BJ (cell line): ENCODE measurements around the gene PPP1R3D. TPM values are rescaled to one million over a fixed set of nuclear protein-coding genes. Genes with fewer than 3 reads are reported as not detected.

Experiments used
- CTCF ChIA-PET: fragments of 350-600 bp; formaldehyde crosslinking; extraction: SDS; loops from one replicate; lab custom pipeline; 2021; ENCODE audit warnings: antibody characterized with exemption, inconsistent platforms; lab: Yijun Ruan, JAX
- POLR2A ChIA-PET: fragments of 300-600 bp; sonication (Branson Sonifier 250); formaldehyde crosslinking; extraction: SDS; loops from one replicate; lab custom pipeline; 2021; ENCODE audit warnings: antibody characterized with exemption; lab: Charles Lee
- DNase-seq: peaks from one replicate; pipeline ENCODE4 v3.0.0-alpha.2; 2011; ENCODE audit warnings: low read depth
- H3K27me3 ChIP-seq: 2 replicates; pipeline ENCODE4 v1.6.0; 2011; ENCODE audit warnings: low read length; ENCODE audit not compliant: control insufficient read depth, insufficient read depth
- H3K36me3 ChIP-seq: 2 replicates; pipeline ENCODE4 v1.5.1; 2011; ENCODE audit warnings: low read length; ENCODE audit not compliant: control insufficient read depth, insufficient read depth
- H3K4me3 ChIP-seq: 2 replicates; pipeline ENCODE4 v1.5.1; 2011; ENCODE audit warnings: low read depth, mild to moderate bottlenecking, control low read depth, low read length
- polyA plus RNA-seq: library from polyadenylated mRNA; depleted of rRNA; stranded (reverse); fragments of >200 nt; gene quantifications from 2 replicates; pipeline ENCODE4 v1.2.3, GENCODE V29; 2011
- TF ChIP-seq, protein P1 (sequence below): IDR thresholded peaks from 2 replicates; pipeline ENCODE4 v1.5.1; 2011; ENCODE audit warnings: low read depth, mild to moderate bottlenecking, control low read depth, inconsistent platforms, low read length, moderate library complexity; ENCODE audit not compliant: insufficient read depth

PPP1R3D gene
- polyA plus RNA-seq, 1 experiment = 2.9 TPM

DNA sequence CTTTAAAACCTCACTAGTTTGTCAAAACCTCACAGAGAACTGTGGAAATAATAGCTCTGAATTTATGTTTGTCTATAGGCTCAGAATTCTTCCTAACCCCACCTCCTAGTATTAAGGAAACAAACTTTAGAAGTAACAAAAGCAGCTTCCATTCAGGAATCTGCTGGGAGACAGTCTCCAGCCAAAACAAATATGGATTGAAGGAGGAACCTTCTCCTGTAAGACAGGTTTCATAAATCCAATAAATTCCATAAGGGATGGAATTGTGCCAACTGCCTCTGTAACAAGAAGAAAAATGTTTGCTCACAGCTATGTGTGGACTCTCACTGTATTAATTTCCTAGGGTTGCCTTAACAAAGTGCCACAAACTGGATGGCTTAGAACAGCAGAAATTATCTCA is 14.2 kb downstream of the PPP1R3D start:
- TF ChIP-seq, protein P1, sequence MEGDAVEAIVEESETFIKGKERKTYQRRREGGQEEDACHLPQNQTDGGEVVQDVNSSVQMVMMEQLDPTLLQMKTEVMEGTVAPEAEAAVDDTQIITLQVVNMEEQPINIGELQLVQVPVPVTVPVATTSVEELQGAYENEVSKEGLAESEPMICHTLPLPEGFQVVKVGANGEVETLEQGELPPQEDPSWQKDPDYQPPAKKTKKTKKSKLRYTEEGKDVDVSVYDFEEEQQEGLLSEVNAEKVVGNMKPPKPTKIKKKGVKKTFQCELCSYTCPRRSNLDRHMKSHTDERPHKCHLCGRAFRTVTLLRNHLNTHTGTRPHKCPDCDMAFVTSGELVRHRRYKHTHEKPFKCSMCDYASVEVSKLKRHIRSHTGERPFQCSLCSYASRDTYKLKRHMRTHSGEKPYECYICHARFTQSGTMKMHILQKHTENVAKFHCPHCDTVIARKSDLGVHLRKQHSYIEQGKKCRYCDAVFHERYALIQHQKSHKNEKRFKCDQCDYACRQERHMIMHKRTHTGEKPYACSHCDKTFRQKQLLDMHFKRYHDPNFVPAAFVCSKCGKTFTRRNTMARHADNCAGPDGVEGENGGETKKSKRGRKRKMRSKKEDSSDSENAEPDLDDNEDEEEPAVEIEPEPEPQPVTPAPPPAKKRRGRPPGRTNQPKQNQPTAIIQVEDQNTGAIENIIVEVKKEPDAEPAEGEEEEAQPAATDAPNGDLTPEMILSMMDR = no peak
- ChIA-PET POLR2A (no interaction called here), CTCF (interaction anchor here (1.2 to 4.7 kb wide), 2 partner anchors 9 to 13 kb away, joined by 4 to 26 read pairs; partner anchors contain the start of gene SYCP2)
- Histone ChIP-seq H3K36me3 (no peaks in the 10 kb centered on the region), H3K27me3 (no peaks in the 10 kb centered on the region), H3K4me3 (no peak overlapping the region)
- no peak for DNase-seq

DNA sequence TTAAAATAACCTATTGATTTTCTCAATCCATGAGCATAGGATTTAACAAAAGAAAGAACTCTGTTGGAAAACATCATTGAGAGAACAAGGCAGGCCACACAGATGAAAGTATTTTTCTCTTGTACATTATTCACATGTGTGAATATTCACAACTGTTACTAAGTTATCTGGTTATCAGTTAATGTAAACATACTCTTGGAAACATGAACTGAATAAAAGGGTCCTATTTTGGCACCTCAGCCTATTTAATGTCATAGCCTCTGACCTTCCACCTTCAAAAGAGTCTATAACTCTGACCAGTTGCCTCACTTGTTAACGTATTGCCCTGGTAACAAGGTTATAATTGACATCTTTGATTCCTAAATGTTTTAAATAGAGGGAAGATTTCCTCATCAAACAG is 14.7 kb downstream of the PPP1R3D start:
- TF ChIP-seq, protein P1 = no peak
- no peak for DNase-seq
- no peak overlapping the region for H3K4me3 ChIP-seq
- no peaks in the 10 kb centered on the region for H3K36me3 ChIP-seq
- ChIA-PET POLR2A (no interaction called here), CTCF (interaction anchor here (1.2 to 4.7 kb wide), 2 partner anchors 10 to 13 kb away, joined by 4 to 26 read pairs; partner anchors contain the start of gene SYCP2)
- H3K27me3 ChIP-seq = no peaks in the 10 kb centered on the region

DNA sequence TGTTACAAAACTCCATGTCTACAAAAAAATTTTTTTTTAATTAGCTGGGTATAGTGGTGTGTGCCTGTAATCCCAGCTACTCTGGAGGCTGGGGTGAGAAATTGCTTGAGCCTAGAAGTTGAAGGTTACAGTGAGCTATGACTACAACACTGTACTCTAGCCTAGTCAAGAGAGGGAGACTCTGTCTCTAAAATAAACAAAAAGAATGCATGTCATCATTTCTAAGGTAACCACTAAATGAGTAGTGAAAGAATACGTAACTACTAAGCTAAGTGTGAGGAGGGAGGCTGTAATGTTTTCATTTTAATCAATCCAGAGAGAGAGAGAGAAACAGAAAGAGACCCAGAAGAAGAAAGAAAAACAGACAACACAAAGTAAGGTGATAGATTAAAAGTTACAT is 16.6 kb downstream of the PPP1R3D start:
- Histone ChIP-seq H3K36me3 (no peaks in the 10 kb centered on the region), H3K27me3 (no peaks in the 10 kb centered on the region), H3K4me3 (no peak overlapping the region)
- no peak for DNase-seq
- ChIA-PET POLR2A (no interaction called here), CTCF (interaction anchor here (4.7 kb wide), 1 partner anchor 12 kb away, joined by 26 read pairs; the partner anchor contains the start of gene SYCP2)
- TF ChIP-seq, protein P1 = no peak

DNA sequence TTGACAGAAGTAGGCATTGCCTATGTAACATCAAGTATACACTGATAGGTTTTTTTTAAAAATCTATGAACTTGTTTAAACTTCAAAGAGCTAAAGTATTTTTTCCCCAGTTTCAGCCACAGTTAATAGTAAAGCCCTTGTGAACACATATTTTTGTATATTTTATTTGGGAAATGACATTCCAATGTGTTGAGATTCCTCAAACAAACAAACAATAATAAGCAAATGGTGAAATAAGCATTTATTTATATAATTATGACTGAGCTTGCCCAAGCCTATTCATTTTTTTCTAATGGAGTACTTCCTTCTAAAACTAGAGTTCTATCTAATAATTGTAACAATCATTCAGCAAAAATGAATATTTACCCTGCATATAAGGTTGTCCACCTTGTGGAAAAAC is 19.2 kb downstream of the PPP1R3D start:
- TF ChIP-seq, protein P1 = no peak
- DNase-seq = no peak
- no peaks in the 10 kb centered on the region for H3K27me3 ChIP-seq
- ChIA-PET CTCF (interaction anchor here (1.3 kb wide), 1 partner anchor 13 kb away, joined by 4 read pairs; the partner anchor contains the start of gene SYCP2), POLR2A (no interaction called here)
- no peaks in the 10 kb centered on the region for H3K36me3 ChIP-seq
- H3K4me3 ChIP-seq = no peak overlapping the region

DNA sequence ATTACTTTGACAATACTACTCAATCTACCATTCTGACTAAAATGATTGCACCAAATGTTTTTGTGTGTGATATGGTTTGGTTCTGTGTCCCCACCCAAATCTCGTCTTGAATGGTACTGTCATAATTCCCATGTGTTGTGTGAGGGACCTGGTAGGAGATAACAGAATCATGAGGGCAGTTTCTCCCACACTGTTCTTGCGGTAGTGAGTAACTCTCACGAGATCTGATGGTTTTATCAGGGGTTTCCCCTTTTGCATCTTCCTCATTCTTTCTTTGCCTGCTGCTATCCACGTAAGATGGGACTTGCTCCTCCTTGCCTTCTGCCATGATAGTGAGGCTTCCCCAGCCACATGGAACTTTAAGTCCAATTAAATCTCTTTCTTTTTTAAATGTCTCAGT is 27.5 kb downstream of the PPP1R3D start:
- H3K4me3 ChIP-seq = no peak overlapping the region
- TF ChIP-seq, protein P1 = no peak
- H3K36me3 ChIP-seq = no peaks in the 10 kb centered on the region
- POLR2A ChIA-PET = no interaction called here
- DNase-seq = no peak
- CTCF ChIA-PET = interaction anchor here (1.3 kb wide), 1 partner anchor 21 kb away, joined by 3 read pairs; the partner anchor contains the start of gene SYCP2
- no peaks in the 10 kb centered on the region for H3K27me3 ChIP-seq
